Suprapubic skin (tissue), 4 donors: ENCODE data around the gene SORCS2. TPM values are rescaled to one million over a fixed set of nuclear protein-coding genes. Genes with fewer than 3 reads are reported as not detected.

Experiments
- DNase-seq, 2 donors: peaks; one replicate each; pipeline ENCODE4 v3.0.0-alpha.2; 2019; ENCODE audit warnings: low spot score in 2 of 2
- H3K27ac ChIP-seq: fragments of 200-600 bp; sonication (generic); one replicate; pipeline ENCODE4 v1.5.1; 2019
- H3K27me3 ChIP-seq: fragments of 200-600 bp; sonication (generic); one replicate; pipeline ENCODE4 v1.5.1; 2019
- H3K36me3 ChIP-seq: fragments of 200-600 bp; sonication (generic); one replicate; pipeline ENCODE4 v1.5.1; 2019
- H3K4me1 ChIP-seq: fragments of 200-600 bp; sonication (generic); one replicate; pipeline ENCODE4 v1.5.1; 2019
- H3K4me3 ChIP-seq: fragments of 200-600 bp; sonication (generic); one replicate; pipeline ENCODE4 v1.5.1; 2019; ENCODE audit warnings: mild to moderate bottlenecking
- H3K9me3 ChIP-seq: fragments of 200-600 bp; sonication (generic); one replicate; pipeline ENCODE4 v1.5.1; 2019
- CTCF ChIP-seq, 2 donors: fragments of 200-600 bp in 1 of 2; fragments of 450-650 bp in 1 of 2; sonication (generic) in 1 of 2; IDR thresholded peaks; one replicate each; pipeline ENCODE4 v1.5.1; 2016 to 2019; ENCODE audit warnings: antibody characterized with exemption in 2 of 2, mild to moderate bottlenecking in 1 of 2, moderate library complexity in 1 of 2
- EP300 ChIP-seq: sonication (generic); formaldehyde crosslinking; IDR thresholded peaks from one replicate; pipeline ENCODE4 v1.6.1; 2017; ENCODE audit warnings: antibody characterized with exemption
- POLR2A ChIP-seq, 2 donors: fragments of 450-650 bp; IDR thresholded peaks; one replicate each; pipeline ENCODE4 v1.6.1; 2017; ENCODE audit warnings: antibody characterized with exemption in 2 of 2, mild to moderate bottlenecking in 2 of 2, moderate library complexity in 2 of 2
- POLR2AphosphoS5 ChIP-seq, 3 donors: sonication (generic); formaldehyde crosslinking; IDR thresholded peaks; one replicate each; pipeline ENCODE4 v1.6.1; 2017; ENCODE audit warnings: antibody characterized with exemption in 3 of 3
- WGBS: methylation state at CpG from one replicate; pipeline ENCODE4 v1.1.5; 2018; 5-methylcytosine and 5-hydroxymethylcytosine counted together
- total RNA-seq, 4 donors: library from RNA; depleted of rRNA; stranded (reverse); fragments of >200 nt; gene quantifications; one replicate each; pipeline ENCODE4 v1.1.0, GENCODE V29; 2016

The SORCS2 gene
- total RNA-seq, 4 donors from 2014 or later: 0.94 to 4.6 (median 1.3) TPM

GRCh38 chr4:7709431-7709830 is 517.1 kb downstream of the SORCS2 start:
- no peak overlapping the region for H3K27ac ChIP-seq
- no peaks in the 10 kb centered on the region for H3K9me3 ChIP-seq
- 87% methylated on average over 6 of the region's 6 CpGs for WGBS
- no peak for DNase-seq
- H3K27me3 ChIP-seq: no peaks in the 10 kb centered on the region
- no peaks in the 10 kb centered on the region for H3K36me3 ChIP-seq
- TF ChIP-seq CTCF (IDR thresholded peaks at IDR 0.05): no peak
- TF ChIP-seq EP300: no peak
- TF ChIP-seq POLR2A (IDR thresholded peaks at IDR 0.05): no peak
- no peak for TF ChIP-seq POLR2AphosphoS5 (IDR thresholded peaks at IDR 0.05)
- H3K4me3 ChIP-seq: no peak overlapping the region
- H3K4me1 ChIP-seq: no peaks in the 10 kb centered on the region

DNA sequence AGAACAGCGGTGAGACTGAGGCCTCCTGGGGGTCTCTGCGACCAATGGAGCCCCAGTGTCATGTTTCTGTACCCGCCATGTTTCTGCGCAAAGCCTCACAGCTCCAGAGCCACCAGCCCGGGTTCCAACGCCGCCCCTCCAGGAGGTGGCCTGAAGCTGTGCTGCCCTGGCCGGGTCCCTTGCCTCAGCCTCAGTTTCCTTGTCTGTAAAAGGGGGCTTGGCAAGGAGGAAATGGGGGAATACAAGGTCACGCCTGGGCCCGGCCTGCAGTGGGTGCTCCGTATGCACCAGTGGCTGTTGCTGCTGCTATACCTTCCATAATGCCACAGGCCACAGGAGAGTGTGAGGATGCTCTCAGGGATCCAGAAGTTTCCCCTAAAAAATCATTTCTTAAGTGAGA is 517.8 kb downstream of the SORCS2 start:
- DNase-seq: no peak
- Histone ChIP-seq H3K27ac (no peak overlapping the region), H3K4me1 (no peaks in the 10 kb centered on the region), H3K9me3 (no peaks in the 10 kb centered on the region), H3K27me3 (no peaks in the 10 kb centered on the region), H3K4me3 (no peak overlapping the region), H3K36me3 (no peaks in the 10 kb centered on the region)
- 95% methylated on average over 7 of the region's 11 CpGs for WGBS
- TF ChIP-seq EP300 (no peak), POLR2A (IDR thresholded peaks at IDR 0.05) (no peak), CTCF (IDR thresholded peaks at IDR 0.05) (no peak), POLR2AphosphoS5 (IDR thresholded peaks at IDR 0.05) (no peak)

DNA sequence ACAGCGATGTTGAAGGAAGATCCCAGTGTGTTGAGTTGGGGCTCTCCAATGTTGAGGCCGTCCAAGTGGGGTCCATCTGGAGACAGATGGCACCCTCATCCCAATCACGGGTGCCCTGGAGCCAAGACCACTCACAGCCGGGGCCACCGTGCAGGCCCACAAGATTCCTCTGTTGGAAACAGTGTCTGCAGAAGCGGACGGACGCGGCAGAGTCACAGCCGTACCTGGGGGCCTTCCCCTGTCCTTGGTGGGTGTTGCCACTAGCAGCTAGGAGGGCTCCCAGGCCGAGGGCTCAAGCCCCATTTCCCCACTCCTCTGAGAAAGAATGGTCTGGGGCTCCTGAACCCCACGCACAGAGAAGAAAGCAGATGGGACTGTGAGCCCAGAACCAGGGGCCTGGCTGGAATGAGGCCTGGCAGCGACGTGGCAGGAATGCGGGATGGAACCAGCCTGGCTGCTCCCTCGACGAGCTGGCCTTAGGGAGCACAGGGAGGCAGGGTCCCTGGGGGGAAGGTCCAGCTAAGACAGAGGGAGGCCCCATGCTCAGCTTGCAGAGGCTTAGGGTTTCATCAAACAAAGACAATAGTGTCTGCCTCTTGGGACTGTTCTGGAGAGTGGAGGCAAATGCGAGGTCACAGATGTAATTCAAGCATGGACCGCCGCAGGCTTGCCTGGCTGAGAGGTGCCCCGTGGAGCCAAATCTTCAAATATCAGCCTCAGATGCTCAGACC is 518.4 kb downstream of the SORCS2 start:
- Histone ChIP-seq H3K36me3 (no peaks in the 10 kb centered on the region), H3K4me1 (no peaks in the 10 kb centered on the region), H3K27ac (no peak overlapping the region), H3K4me3 (no peak overlapping the region), H3K27me3 (no peaks in the 10 kb centered on the region), H3K9me3 (no peaks in the 10 kb centered on the region)
- 87% methylated on average over 17 of the region's 21 CpGs for WGBS
- DNase-seq: no peak
- TF ChIP-seq EP300 (no peak), POLR2A (IDR thresholded peaks at IDR 0.05) (no peak), CTCF (IDR thresholded peaks at IDR 0.05) (no peak), POLR2AphosphoS5 (IDR thresholded peaks at IDR 0.05) (no peak)

- TF ChIP-seq EP300 (no peak), POLR2A (IDR thresholded peaks at IDR 0.05) (no peak), POLR2AphosphoS5 (IDR thresholded peaks at IDR 0.05) (no peak), CTCF (IDR thresholded peaks at IDR 0.05) (no peak)
- H3K27me3 ChIP-seq: no peaks in the 10 kb centered on the region
- H3K27ac ChIP-seq: no peak overlapping the region
- no peaks in the 10 kb centered on the region for H3K9me3 ChIP-seq
- H3K4me1 ChIP-seq: no peaks in the 10 kb centered on the region
- no peak overlapping the region for H3K4me3 ChIP-seq
- DNase-seq: no peak
- 96% methylated on average over 9 of the region's 10 CpGs for WGBS
- no peaks in the 10 kb centered on the region for H3K36me3 ChIP-seq
Measured at GRCh38 chr4:7711307-7711963, 519.1 kb downstream of the SORCS2 start.

- no peaks in the 10 kb centered on the region for H3K4me1 ChIP-seq
- no peaks in the 10 kb centered on the region for H3K9me3 ChIP-seq
- TF ChIP-seq POLR2A (IDR thresholded peaks at IDR 0.05) (no peak), CTCF (IDR thresholded peaks at IDR 0.05) (no peak), POLR2AphosphoS5 (IDR thresholded peaks at IDR 0.05) (no peak), EP300 (no peak)
- H3K27ac ChIP-seq: no peak overlapping the region
- H3K27me3 ChIP-seq: no peaks in the 10 kb centered on the region
- H3K36me3 ChIP-seq: no peaks in the 10 kb centered on the region
- H3K4me3 ChIP-seq: no peak overlapping the region
- no peak for DNase-seq
- WGBS: 86% methylated on average over 13 of the region's 19 CpGs
Measured at GRCh38 chr4:7712021-7712671, 519.8 kb downstream of the SORCS2 start.
